ENCODE data around the gene PCA3. TPM values are rescaled to one million over a fixed set of nuclear protein-coding genes. Genes with fewer than 3 reads are reported as not detected.
A peak's percentile ranks its signal among the peaks of the same experiment; 100 is the strongest.
"Not testable (repeated sequence)": the region's sequence is repeated elsewhere in the genome, so short reads cannot be mapped to it uniquely, and the experiment has no call there.

The PCA3 gene
- total RNA-seq, 6 donors from 2014 or later = 0.17 TPM; not detected in 5

- WGBS, 2 donors = 66 to 71% methylated on average over 5 of the region's 5 CpGs
- no peaks in the 10 kb centered on the region for H3K27me3 ChIP-seq
- TF ChIP-seq CTCF (IDR thresholded peaks at IDR 0.05) (no peak), POLR2AphosphoS5 (IDR thresholded peaks at IDR 0.05) (no peak), EP300 (IDR thresholded peaks at IDR 0.05) (no peak), POLR2A (IDR thresholded peaks at IDR 0.05) (no peak)
- H3K36me3 ChIP-seq = no peaks in the 10 kb centered on the region
- no peaks in the 10 kb centered on the region for H3K4me1 ChIP-seq
- no peak for DNase-seq
- H3K4me3 ChIP-seq = no peak overlapping the region
- ATAC-seq (ENCODE audit: low FRiP score in 2 of 2) = no peak
- no peaks in the 10 kb centered on the region for H3K9me3 ChIP-seq
- H3K27ac ChIP-seq = no peak overlapping the region
Observed at GRCh38 chr9:76738402-76738801, 25.8 kb upstream of the PCA3 start.

- TF ChIP-seq POLR2A (IDR thresholded peaks at IDR 0.05) (no peak), POLR2AphosphoS5 (IDR thresholded peaks at IDR 0.05) (no peak), EP300 (IDR thresholded peaks at IDR 0.05) (no peak), CTCF (IDR thresholded peaks at IDR 0.05) (no peak)
- H3K4me1 ChIP-seq = no peaks in the 10 kb centered on the region
Observed at GRCh38 chr9:76741524-76741923, 22.7 kb upstream of the PCA3 start.

GRCh38 chr9:76742890-76743289, 21.3 kb upstream of the PCA3 start:
- H3K27ac ChIP-seq; ATAC-seq (ENCODE audit: low FRiP score in 2 of 2); H3K9me3 ChIP-seq; H3K27me3 ChIP-seq; H3K4me1 ChIP-seq; DNase-seq; H3K4me3 ChIP-seq; H3K36me3 ChIP-seq: not testable (repeated sequence)
- WGBS, 2 donors = 79 to 85% methylated on average over 4 of the region's 4 CpGs

More at GRCh38 chr9:76741524-76741923, 22.7 kb upstream of the PCA3 start:
- Histone ChIP-seq H3K27ac (no peak overlapping the region), H3K27me3 (no peaks in the 10 kb centered on the region), H3K9me3 (peaks cover 0 to 4% (median 0%) of the 10 kb centered on the region in 4 donors), H3K36me3 (no peaks in the 10 kb centered on the region), H3K4me3 (no peak overlapping the region)
- ATAC-seq (ENCODE audit: low FRiP score in 2 of 2) = no peak
- no peak for DNase-seq
- WGBS, 2 donors = 72 to 77% methylated on average over 5 of the region's 5 CpGs

GRCh38 chr9:76743931-76744330, 20.3 kb upstream of the PCA3 start:
- Histone ChIP-seq H3K4me1 (no peaks in the 10 kb centered on the region), H3K27me3 (no peaks in the 10 kb centered on the region), H3K9me3 (peaks cover 0 to 4% (median 0%) of the 10 kb centered on the region in 4 donors), H3K4me3 (no peak overlapping the region), H3K27ac (no peak overlapping the region), H3K36me3 (no peaks in the 10 kb centered on the region)
- DNase-seq (no peak), ATAC-seq (ENCODE audit: low FRiP score in 2 of 2) (no peak)
- 38 to 42% methylated on average over 3 of the region's 3 CpGs for WGBS, 2 donors
- TF ChIP-seq POLR2AphosphoS5 (IDR thresholded peaks at IDR 0.05) (no peak), CTCF (IDR thresholded peaks at IDR 0.05) (no peak)

- Histone ChIP-seq H3K27me3 (no peaks in the 10 kb centered on the region), H3K36me3 (no peaks in the 10 kb centered on the region), H3K4me1 (no peaks in the 10 kb centered on the region), H3K4me3 (no peak overlapping the region), H3K9me3 (peaks cover 0 to 4% (median 0%) of the 10 kb centered on the region in 4 donors), H3K27ac (no peak overlapping the region)
- TF ChIP-seq CTCF (IDR thresholded peaks at IDR 0.05) (no peak), EP300 (IDR thresholded peaks at IDR 0.05) (no peak), POLR2AphosphoS5 (IDR thresholded peaks at IDR 0.05) (no peak), POLR2A (IDR thresholded peaks at IDR 0.05) (no peak)
- WGBS, 2 donors = 71 to 73% methylated on average over 3 of the region's 3 CpGs
- no peak for DNase-seq
- ATAC-seq (ENCODE audit: low FRiP score in 2 of 2) = peak in 1 of 2 donors; percentile 15
Observed at GRCh38 chr9:76744336-76744735, 19.9 kb upstream of the PCA3 start.
